ENCODE results near the gene KNTC1.

GRCh38 chr12:122593910-122594309 is 66.9 kb downstream of the KNTC1 start:
- TF ChIP-seq CTCF (IDR thresholded peaks at IDR 0.05) (no peak), EZH2phosphoT487 (IDR thresholded peaks at IDR 0.05) (no peak)
